Mucosa of rectum (tissue), 2 donors: ENCODE results near the gene OXCT2.

ENCODE experiments used
- H3K27ac ChIP-seq, 2 donors: one replicate each; pipeline ENCODE4 v1.7.0; 2013; ENCODE audit warnings: inconsistent platforms in 2 of 2, low read depth in 2 of 2, low read length in 2 of 2
- H3K27me3 ChIP-seq, 2 donors: one replicate each; pipeline ENCODE4 v1.7.0; 2013; ENCODE audit warnings: low read length in 2 of 2; ENCODE audit not compliant: control insufficient read depth in 2 of 2, insufficient read depth in 2 of 2
- H3K36me3 ChIP-seq, 2 donors: one replicate each; pipeline ENCODE4 v1.7.0; 2013; ENCODE audit warnings: low read length in 2 of 2; ENCODE audit not compliant: control insufficient read depth in 2 of 2, insufficient read depth in 2 of 2
- H3K4me1 ChIP-seq, 2 donors: one replicate each; pipeline ENCODE4 v1.7.0; 2013; ENCODE audit warnings: low read length in 2 of 2, mild to moderate bottlenecking in 1 of 2; ENCODE audit not compliant: control insufficient read depth in 2 of 2, insufficient read depth in 2 of 2
- H3K4me3 ChIP-seq, 2 donors: one replicate each; pipeline ENCODE4 v1.7.0; 2013; ENCODE audit warnings: low read length in 2 of 2
- H3K9ac ChIP-seq, 2 donors: one replicate each; pipeline ENCODE4 v1.7.0; 2013; ENCODE audit warnings: low read length in 2 of 2, low read depth in 1 of 2, mild to moderate bottlenecking in 1 of 2
- H3K9me3 ChIP-seq, 2 donors: one replicate each; pipeline ENCODE4 v1.7.0; 2013; ENCODE audit warnings: low read length in 2 of 2; ENCODE audit not compliant: control insufficient read depth in 2 of 2
- donor health status: healthy.
- donor health status: Normal muscosa, but diverticular disease.

OXCT2 gene

DNA sequence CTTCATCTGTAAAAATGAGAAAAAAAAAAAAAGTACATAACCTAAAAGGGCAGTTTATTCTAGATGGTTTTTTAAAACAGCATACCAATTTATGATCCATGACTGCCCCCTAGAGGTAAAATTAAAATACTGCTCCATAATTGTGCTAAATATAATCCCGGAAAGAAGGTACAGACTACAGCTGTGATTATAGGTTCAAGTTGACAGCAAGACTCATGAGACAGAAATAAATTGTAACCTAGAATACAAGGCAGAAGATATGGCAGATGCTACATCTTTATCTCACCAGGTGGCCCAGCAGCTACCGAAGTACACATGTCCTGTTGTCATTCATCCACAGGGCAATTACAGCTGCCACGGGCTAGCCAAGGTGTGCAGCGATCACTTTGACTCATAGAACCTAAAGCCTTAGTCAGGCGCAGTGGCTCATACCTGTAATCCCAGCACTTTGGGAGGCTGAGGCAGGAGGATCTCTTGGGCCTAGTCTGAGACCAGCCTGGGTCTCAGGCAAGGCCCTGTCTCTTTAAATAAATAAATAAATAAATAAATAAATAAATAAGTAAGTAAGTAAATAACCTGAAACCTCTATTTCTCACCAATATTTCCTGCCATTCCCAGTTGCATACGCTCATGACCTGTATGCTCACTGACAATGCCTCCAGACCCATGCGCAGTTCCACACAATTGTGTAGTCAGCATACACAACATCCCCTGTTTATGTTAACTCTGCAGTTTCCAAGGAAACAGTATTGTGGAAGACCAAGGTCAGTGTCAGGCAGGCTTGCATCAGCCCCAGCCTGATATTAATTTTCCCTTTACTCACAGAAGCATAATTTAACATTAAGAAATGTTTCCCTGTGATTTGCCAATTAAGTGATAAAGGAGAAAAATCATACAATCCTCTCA lies 50.8 kb downstream of the OXCT2 start:
- H3K4me3 ChIP-seq: no peak overlapping the region
- no peaks in the 10 kb centered on the region for H3K4me1 ChIP-seq
- peaks cover 5 to 7% of the 10 kb centered on the region in 2 donors for H3K27me3 ChIP-seq
- H3K27ac ChIP-seq: no peak overlapping the region
- no peak overlapping the region for H3K9ac ChIP-seq
- no peaks in the 10 kb centered on the region for H3K9me3 ChIP-seq
- no peaks in the 10 kb centered on the region for H3K36me3 ChIP-seq
